GM12891 (cell line): ENCODE results near the gene CNPY2.

Experiments
- PAX5 ChIP-seq: IDR thresholded peaks from 2 replicates; pipeline ENCODE4 v1.6.1; 2011; ENCODE audit warnings: low read length, moderate library complexity, mild to moderate bottlenecking; ENCODE audit not compliant: insufficient read depth, severe bottlenecking
- POLR2A ChIP-seq: IDR thresholded peaks from 2 replicates; pipeline ENCODE4 v1.6.1; 2011; ENCODE audit warnings: low read depth, low read length, control low read depth
- POLR2AphosphoS5 ChIP-seq: IDR thresholded peaks from 2 replicates; pipeline ENCODE4 v1.6.1; 2011; ENCODE audit warnings: low read depth, low read length, control low read depth
- SPI1 ChIP-seq: IDR thresholded peaks from 2 replicates; pipeline ENCODE4 v1.6.1; 2011; ENCODE audit warnings: low read depth, low read length, control low read depth
- TAF1 ChIP-seq: IDR thresholded peaks from 2 replicates; pipeline ENCODE4 v1.6.1; 2011; ENCODE audit warnings: low read depth, low read length, control low read depth

GRCh38 chr12:56282030-56282429 lies 33.8 kb downstream of the CNPY2 start:
- no peak for TF ChIP-seq POLR2AphosphoS5
- no peak for TF ChIP-seq POLR2A
- no peak for TF ChIP-seq SPI1
- no peak for TF ChIP-seq PAX5
- TF ChIP-seq TAF1 = no peak
